Fibroblast of the aortic adventitia (primary cell): ENCODE results near the gene SOD1. TPM values are rescaled to one million over a fixed set of nuclear protein-coding genes. Genes with fewer than 3 reads are reported as not detected.
"Not testable (repeated sequence)": the region's sequence is repeated elsewhere in the genome, so short reads cannot be mapped to it uniquely, and the experiment has no call there.

Experiments
- DNase-seq: peaks from one replicate; pipeline ENCODE4 v3.0.0-alpha.2; 2010; ENCODE audit warnings: low read depth
- H3K4me3 ChIP-seq: 2 replicates; pipeline ENCODE4 v1.5.1; 2011; ENCODE audit warnings: low read depth, mild to moderate bottlenecking, control low read depth, low read length, moderate library complexity
- CTCF ChIP-seq: IDR thresholded peaks from 2 replicates; pipeline ENCODE4 v1.5.1; 2011; ENCODE audit warnings: mild to moderate bottlenecking, low read length, control low read depth, inconsistent platforms; ENCODE audit not compliant: insufficient read depth
- total RNA-seq: library from RNA; depleted of rRNA; stranded (reverse); fragments of >200 nt; gene quantifications from 2 replicates; pipeline ENCODE4 v1.2.3, GENCODE V29; 2012; ENCODE audit warnings: low replicate concordance

The SOD1 gene
- total RNA-seq, 1 donor: 217 TPM

GRCh38 chr21:31622397-31622796 is 37.1 kb upstream of the SOD1 start:
- TF ChIP-seq CTCF: no peak
- H3K4me3 ChIP-seq: no peak overlapping the region
- no peak for DNase-seq

- DNase-seq: no peak
- TF ChIP-seq CTCF: no peak
- H3K4me3 ChIP-seq: no peak overlapping the region
Observed at GRCh38 chr21:31623664-31624063, 35.8 kb upstream of the SOD1 start.

- H3K4me3 ChIP-seq: no peak overlapping the region
- no peak for DNase-seq
- no peak for TF ChIP-seq CTCF
Observed at GRCh38 chr21:31624181-31624580, 35.3 kb upstream of the SOD1 start.

GRCh38 chr21:31624961-31625491 is 34.5 kb upstream of the SOD1 start:
- TF ChIP-seq CTCF: no peak
- H3K4me3 ChIP-seq: no peak overlapping the region
- DNase-seq: no peak

GRCh38 chr21:31629972-31630711 is 29.4 kb upstream of the SOD1 start:
- no peak overlapping the region for H3K4me3 ChIP-seq
- DNase-seq: peak; percentile 82
- TF ChIP-seq CTCF: no peak

- H3K4me3 ChIP-seq, DNase-seq: not testable (repeated sequence)
Observed at GRCh38 chr21:31631881-31632280, 27.6 kb upstream of the SOD1 start.

- TF ChIP-seq CTCF: no peak
- H3K4me3 ChIP-seq: no peak overlapping the region
- no peak for DNase-seq
Observed at GRCh38 chr21:31634993-31635392, 24.5 kb upstream of the SOD1 start.
